Gastrocnemius medialis (tissue), 4 donors: ENCODE measurements around the gene ITGA4. TPM values are rescaled to one million over a fixed set of nuclear protein-coding genes. Genes with fewer than 3 reads are reported as not detected.

Source experiments
- ATAC-seq, 2 donors: fragments of 150-250 bp; one replicate each; pipeline ENCODE4 v1.9.1; 2016
- DNase-seq, 2 donors: peaks; one replicate each; pipeline ENCODE4 v3.0.0-alpha.2; 2019
- H3K27ac ChIP-seq, 4 donors: fragments of 200-600 bp; sonication (generic); 1 replicate in 1 of 4; 2 replicates in 3 of 4; pipeline ENCODE4 v1.5.1; 2016 to 2018; ENCODE audit warnings: mild to moderate bottlenecking in 2 of 4, moderate library complexity in 1 of 4
- H3K27me3 ChIP-seq, 3 donors: fragments of 200-600 bp; sonication (generic) in 2 of 3; 1 replicate in 1 of 3; 2 replicates in 2 of 3; pipeline versions ENCODE4 v1.5.1 to v1.6.0; 2016 to 2019; ENCODE audit warnings: mild to moderate bottlenecking in 1 of 3, moderate library complexity in 1 of 3
- H3K36me3 ChIP-seq, 2 donors: fragments of 200-600 bp; sonication (generic) in 1 of 2; one replicate each; pipeline ENCODE4 v1.5.1; 2017 to 2018
- H3K4me1 ChIP-seq, 2 donors: fragments of 200-600 bp; sonication (generic) in 1 of 2; one replicate each; pipeline ENCODE4 v1.5.1; 2016 to 2017; ENCODE audit warnings: mild to moderate bottlenecking in 2 of 2
- H3K4me3 ChIP-seq, 4 donors: fragments of 200-600 bp; sonication (generic) in 3 of 4; 1 replicate in 1 of 4; 2 replicates in 3 of 4; pipeline ENCODE4 v1.5.1; 2016 to 2019; ENCODE audit warnings: mild to moderate bottlenecking in 2 of 4
- H3K9me3 ChIP-seq, 3 donors: fragments of 200-600 bp; sonication (generic) in 2 of 3; 1 replicate in 1 of 3; 2 replicates in 2 of 3; pipeline ENCODE4 v1.5.1; 2016 to 2019
- CTCF ChIP-seq, 5 experiments: fragments of 450-650 bp in 3 of 5; fragments of 200-600 bp in 2 of 5; sonication (generic) in 2 of 5; IDR thresholded peaks in 4 of 5; conservative IDR thresholded peaks in 1 of 5; 1 replicate in 4 of 5; 2 replicates in 1 of 5; pipeline ENCODE4 v1.5.1; 2016 to 2019; ENCODE audit warnings: antibody characterized with exemption in 5 of 5, mild to moderate bottlenecking in 3 of 5, moderate library complexity in 3 of 5
- POLR2A ChIP-seq, 2 donors: fragments of 450-650 bp; IDR thresholded peaks; one replicate each; pipeline ENCODE4 v1.6.1; 2017; ENCODE audit warnings: antibody characterized with exemption in 2 of 2, mild to moderate bottlenecking in 2 of 2, moderate library complexity in 2 of 2
- in situ Hi-C, 4 donors: fragments of 200-750 bp; cut with MboI; loops; one replicate each; pipeline versions ENCODE4 v1.15.0 to v1.8.0; 2017; ENCODE audit warnings: low sequenced_read_pairs in 4 of 4
- intact Hi-C: fragments of 100-400 bp; cut with DNase I; formaldehyde crosslinking; loops from one replicate; pipeline ENCODE4 v1.15.1; 2023; ENCODE audit warnings: low total_unique reads
- total RNA-seq, 4 donors: library from RNA; depleted of rRNA; stranded (reverse); fragments of >200 nt; gene quantifications; one replicate each; pipeline versions ENCODE4 v1.1.0 to v1.2.3, GENCODE V29; 2016

Gene ITGA4
- total RNA-seq, 4 donors from 2014 or later = 0.47 to 0.61 (median 0.55) TPM; not detected in 1

- H3K4me3 ChIP-seq = no peak overlapping the region
- no peaks in the 10 kb centered on the region for H3K27me3 ChIP-seq
- no peaks in the 10 kb centered on the region for H3K9me3 ChIP-seq
- no peaks in the 10 kb centered on the region for H3K4me1 ChIP-seq
- no peak overlapping the region for H3K27ac ChIP-seq
- ATAC-seq (no peak), DNase-seq (no peak)
- TF ChIP-seq CTCF (IDR thresholded peaks at IDR 0.05 in 4 of 5, conservative IDR thresholded peaks at IDR 0.05 in 1 of 5) (no peak), POLR2A (IDR thresholded peaks at IDR 0.05) (no peak)
- in situ Hi-C loops = no loop called here
- no peaks in the 10 kb centered on the region for H3K36me3 ChIP-seq
- intact Hi-C loops = no loop called here
These were observed 97.1 kb downstream of the ITGA4 start for GRCh38 chr2:181554061-181554830.

GRCh38 chr2:181558371-181558770 is 101.2 kb downstream of the ITGA4 start:
- ATAC-seq (no peak), DNase-seq (no peak)
- Histone ChIP-seq H3K27ac (no peak overlapping the region), H3K27me3 (no peaks in the 10 kb centered on the region), H3K36me3 (no peaks in the 10 kb centered on the region), H3K4me3 (no peak overlapping the region), H3K4me1 (no peaks in the 10 kb centered on the region), H3K9me3 (no peaks in the 10 kb centered on the region)
- in situ Hi-C loops (no loop called here), intact Hi-C loops (no loop called here)
- TF ChIP-seq CTCF (IDR thresholded peaks at IDR 0.05 in 4 of 5, conservative IDR thresholded peaks at IDR 0.05 in 1 of 5) (no peak), POLR2A (IDR thresholded peaks at IDR 0.05) (no peak)

- no peaks in the 10 kb centered on the region for H3K36me3 ChIP-seq
- no peaks in the 10 kb centered on the region for H3K9me3 ChIP-seq
- intact Hi-C loops = no loop called here
These were observed 106.0 kb downstream of the ITGA4 start for GRCh38 chr2:181563101-181563692.

GRCh38 chr2:181566334-181567032 is 109.3 kb downstream of the ITGA4 start:
- intact Hi-C loops (no loop called here), in situ Hi-C loops (no loop called here)
- Histone ChIP-seq H3K9me3 (no peaks in the 10 kb centered on the region), H3K4me1 (no peaks in the 10 kb centered on the region), H3K27me3 (no peaks in the 10 kb centered on the region), H3K27ac (no peak overlapping the region), H3K4me3 (no peak overlapping the region), H3K36me3 (no peaks in the 10 kb centered on the region)
- DNase-seq (no peak), ATAC-seq (no peak)
- TF ChIP-seq POLR2A (IDR thresholded peaks at IDR 0.05) (no peak), CTCF (IDR thresholded peaks at IDR 0.05 in 4 of 5, conservative IDR thresholded peaks at IDR 0.05 in 1 of 5) (no peak)

More at GRCh38 chr2:181563101-181563692, 106.0 kb downstream of the ITGA4 start:
- no peak overlapping the region for H3K27ac ChIP-seq
- H3K4me1 ChIP-seq = no peaks in the 10 kb centered on the region
- in situ Hi-C loops = no loop called here
- ATAC-seq = no peak
- no peak overlapping the region for H3K4me3 ChIP-seq
- no peak for TF ChIP-seq POLR2A (IDR thresholded peaks at IDR 0.05)
- no peak for TF ChIP-seq CTCF (IDR thresholded peaks at IDR 0.05 in 4 of 5, conservative IDR thresholded peaks at IDR 0.05 in 1 of 5)
- no peak for DNase-seq
- no peaks in the 10 kb centered on the region for H3K27me3 ChIP-seq
